C4-2B (cell line): ENCODE data around the gene NFX1.

ENCODE experiments used
- ZFX ChIP-seq: fragments of 450-650 bp; IDR thresholded peaks from 2 replicates; pipeline ENCODE4 v1.6.1; 2017
- TF ChIP-seq, protein P1 (sequence below): fragments of 450-650 bp; conservative IDR thresholded peaks from 2 replicates; pipeline ENCODE4 v1.5.1; 2017; ENCODE audit warnings: mild to moderate bottlenecking

GRCh38 chr9:33416996-33417395 lies 126.7 kb downstream of the NFX1 start:
- no peak for TF ChIP-seq ZFX
- TF ChIP-seq, protein P1, sequence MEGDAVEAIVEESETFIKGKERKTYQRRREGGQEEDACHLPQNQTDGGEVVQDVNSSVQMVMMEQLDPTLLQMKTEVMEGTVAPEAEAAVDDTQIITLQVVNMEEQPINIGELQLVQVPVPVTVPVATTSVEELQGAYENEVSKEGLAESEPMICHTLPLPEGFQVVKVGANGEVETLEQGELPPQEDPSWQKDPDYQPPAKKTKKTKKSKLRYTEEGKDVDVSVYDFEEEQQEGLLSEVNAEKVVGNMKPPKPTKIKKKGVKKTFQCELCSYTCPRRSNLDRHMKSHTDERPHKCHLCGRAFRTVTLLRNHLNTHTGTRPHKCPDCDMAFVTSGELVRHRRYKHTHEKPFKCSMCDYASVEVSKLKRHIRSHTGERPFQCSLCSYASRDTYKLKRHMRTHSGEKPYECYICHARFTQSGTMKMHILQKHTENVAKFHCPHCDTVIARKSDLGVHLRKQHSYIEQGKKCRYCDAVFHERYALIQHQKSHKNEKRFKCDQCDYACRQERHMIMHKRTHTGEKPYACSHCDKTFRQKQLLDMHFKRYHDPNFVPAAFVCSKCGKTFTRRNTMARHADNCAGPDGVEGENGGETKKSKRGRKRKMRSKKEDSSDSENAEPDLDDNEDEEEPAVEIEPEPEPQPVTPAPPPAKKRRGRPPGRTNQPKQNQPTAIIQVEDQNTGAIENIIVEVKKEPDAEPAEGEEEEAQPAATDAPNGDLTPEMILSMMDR: no peak
